ENCODE results near the gene INSC. TPM values are rescaled to one million over a fixed set of nuclear protein-coding genes. Genes with fewer than 3 reads are reported as not detected.
A peak's percentile ranks its signal among the peaks of the same experiment; 100 is the strongest.

Gene INSC
- total RNA-seq, 1 experiment from 2014 or later, result not detected

DNA sequence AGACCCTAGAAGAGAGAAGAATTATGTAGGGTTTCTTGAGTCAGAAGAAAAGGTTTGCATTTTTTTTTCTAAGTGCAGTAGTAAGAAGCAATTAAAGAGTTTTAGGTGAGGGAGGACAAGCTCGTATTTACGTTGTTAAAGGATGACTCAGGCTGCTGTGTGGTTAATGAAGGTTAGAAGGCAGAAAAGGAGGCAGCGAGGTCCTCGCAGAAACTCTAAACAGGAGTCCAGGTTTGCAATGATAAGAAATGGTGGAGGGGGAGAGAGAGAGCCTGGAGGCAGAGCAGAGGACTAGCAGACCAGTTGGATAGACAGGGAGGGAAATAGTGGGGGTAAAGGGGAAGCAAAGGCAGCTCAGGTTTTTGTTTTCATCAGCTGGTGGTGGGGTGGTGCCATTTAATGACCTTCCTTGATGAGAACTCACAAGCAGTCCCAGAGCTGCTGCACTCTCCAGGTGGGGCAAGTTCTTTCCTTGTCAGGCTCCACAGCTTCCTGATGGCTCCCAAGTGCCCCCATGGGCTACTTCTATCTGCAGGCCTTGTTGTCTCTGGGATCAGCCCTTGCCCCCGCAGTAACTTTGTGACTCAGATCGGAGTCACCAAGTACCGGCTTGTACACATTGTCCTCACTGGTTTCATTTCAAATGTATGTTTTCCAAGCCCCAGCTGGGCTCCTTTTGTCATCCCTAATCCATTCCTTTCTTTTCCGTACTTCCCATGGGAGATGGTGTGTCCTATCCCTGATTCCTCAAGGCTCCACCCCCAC lies 8.3 kb upstream of the INSC start:
- CTCF ChIA-PET, result interaction anchor here (0.9 kb wide), 2 partner anchors 10 to 89 kb away, joined by 3 read pairs; no protein-coding TSS in a partner anchor
- no TSS peak for BruUV-seq (replicated peaks)
- intact Hi-C loops (cut with micrococcal nuclease; ENCODE audit: unreplicated experiment), result no loop called here
- peaks cover 18% of the 10 kb centered on the region for H3K4me1 Mint-ChIP-seq (ENCODE audit: low read depth, unreplicated experiment)
- DNase-seq, result peak; percentile 19
- H3K4me3 Mint-ChIP-seq (ENCODE audit: low read depth, unreplicated experiment), result no peak overlapping the region
- H3K9me3 Mint-ChIP-seq (ENCODE audit: low read depth, unreplicated experiment), result no peaks in the 10 kb centered on the region
- H3K36me3 Mint-ChIP-seq (ENCODE audit: insufficient read depth, unreplicated experiment), result no peaks in the 10 kb centered on the region
- TF ChIP-seq, protein P1, sequence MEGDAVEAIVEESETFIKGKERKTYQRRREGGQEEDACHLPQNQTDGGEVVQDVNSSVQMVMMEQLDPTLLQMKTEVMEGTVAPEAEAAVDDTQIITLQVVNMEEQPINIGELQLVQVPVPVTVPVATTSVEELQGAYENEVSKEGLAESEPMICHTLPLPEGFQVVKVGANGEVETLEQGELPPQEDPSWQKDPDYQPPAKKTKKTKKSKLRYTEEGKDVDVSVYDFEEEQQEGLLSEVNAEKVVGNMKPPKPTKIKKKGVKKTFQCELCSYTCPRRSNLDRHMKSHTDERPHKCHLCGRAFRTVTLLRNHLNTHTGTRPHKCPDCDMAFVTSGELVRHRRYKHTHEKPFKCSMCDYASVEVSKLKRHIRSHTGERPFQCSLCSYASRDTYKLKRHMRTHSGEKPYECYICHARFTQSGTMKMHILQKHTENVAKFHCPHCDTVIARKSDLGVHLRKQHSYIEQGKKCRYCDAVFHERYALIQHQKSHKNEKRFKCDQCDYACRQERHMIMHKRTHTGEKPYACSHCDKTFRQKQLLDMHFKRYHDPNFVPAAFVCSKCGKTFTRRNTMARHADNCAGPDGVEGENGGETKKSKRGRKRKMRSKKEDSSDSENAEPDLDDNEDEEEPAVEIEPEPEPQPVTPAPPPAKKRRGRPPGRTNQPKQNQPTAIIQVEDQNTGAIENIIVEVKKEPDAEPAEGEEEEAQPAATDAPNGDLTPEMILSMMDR (IDR thresholded peaks at IDR 0.05; ENCODE audit: unreplicated experiment), result no peak
- no peak overlapping the region for H3K27ac Mint-ChIP-seq (ENCODE audit: unreplicated experiment)
- H3K27me3 Mint-ChIP-seq (ENCODE audit: unreplicated experiment), result no peaks in the 10 kb centered on the region

DNA sequence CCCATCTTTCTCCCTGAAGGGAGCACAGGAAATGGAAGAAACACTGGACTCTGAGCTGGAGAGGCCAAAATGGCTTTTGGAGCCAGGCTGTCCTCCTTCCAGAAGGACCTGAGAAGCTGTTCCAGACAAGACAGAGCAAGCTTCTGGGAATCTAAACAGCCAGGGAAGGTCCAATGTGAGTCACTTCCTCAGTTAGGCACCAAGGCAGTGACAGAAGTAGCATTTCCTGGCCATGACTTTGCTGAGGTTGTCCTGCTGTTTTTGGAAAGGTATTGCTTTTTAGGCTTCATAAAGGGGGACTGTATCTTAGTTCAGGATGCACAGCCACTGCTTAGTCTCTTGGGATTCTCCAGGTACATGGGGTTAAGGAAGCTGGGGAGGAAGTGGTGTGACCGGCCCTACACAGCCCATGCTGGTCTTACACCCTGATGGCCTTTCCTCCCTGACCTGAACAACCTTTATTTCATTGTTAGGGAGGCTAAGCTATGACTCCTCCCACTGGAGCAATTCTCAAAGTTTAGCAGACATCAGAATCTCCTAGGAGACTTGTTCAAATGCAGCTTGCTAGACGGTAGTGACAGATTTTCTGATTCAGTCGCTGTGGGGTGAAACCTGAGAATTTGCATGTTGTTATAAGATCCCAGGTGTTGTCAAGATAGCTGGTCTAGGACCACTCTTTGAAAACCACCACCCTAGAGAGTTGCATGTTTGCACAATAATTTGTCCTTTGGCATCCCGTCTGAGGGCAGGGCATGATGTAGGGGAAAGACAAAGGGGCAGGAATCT lies 6.8 kb upstream of the INSC start:
- no TSS peak for BruUV-seq (replicated peaks)

DNA sequence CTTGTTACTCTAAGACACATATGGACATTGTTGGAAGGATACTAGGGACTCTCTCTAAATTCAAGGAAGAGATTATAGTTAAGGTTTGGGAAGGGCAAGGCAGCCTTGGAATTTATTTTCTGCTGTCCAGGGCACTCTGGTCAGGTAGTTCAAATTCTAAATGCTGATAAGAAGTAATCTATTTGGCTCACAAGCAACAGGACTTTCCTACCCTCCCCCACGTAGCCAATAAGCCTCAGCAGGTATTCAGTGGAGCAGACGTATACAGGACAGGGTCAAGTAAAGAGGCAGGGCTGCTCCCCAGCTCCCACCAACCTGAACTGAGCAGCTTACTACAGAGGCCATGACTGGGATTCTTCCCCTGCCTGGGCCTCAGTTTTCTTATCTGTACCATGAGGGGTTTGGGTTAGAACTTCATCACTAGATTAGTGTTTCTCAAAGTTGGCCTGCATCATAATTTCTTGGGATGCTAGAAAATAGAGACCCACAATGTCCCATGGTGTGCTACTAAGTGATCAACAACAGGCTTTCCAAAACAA lies 6.1 kb upstream of the INSC start:
- H3K9me3 Mint-ChIP-seq (ENCODE audit: low read depth, unreplicated experiment), result no peaks in the 10 kb centered on the region
- H3K36me3 Mint-ChIP-seq (ENCODE audit: insufficient read depth, unreplicated experiment), result no peaks in the 10 kb centered on the region
- no peak for DNase-seq
- intact Hi-C loops (cut with micrococcal nuclease; ENCODE audit: unreplicated experiment), result no loop called here
- TF ChIP-seq, protein P1 (IDR thresholded peaks at IDR 0.05; ENCODE audit: unreplicated experiment), result no peak
- H3K4me1 Mint-ChIP-seq (ENCODE audit: low read depth, unreplicated experiment), result peaks cover 18% of the 10 kb centered on the region
- CTCF ChIA-PET, result no interaction called here
- H3K27ac Mint-ChIP-seq (ENCODE audit: unreplicated experiment), result no peak overlapping the region
- peaks cover 13% of the 10 kb centered on the region for H3K27me3 Mint-ChIP-seq (ENCODE audit: unreplicated experiment)
- no peak overlapping the region for H3K4me3 Mint-ChIP-seq (ENCODE audit: low read depth, unreplicated experiment)
- BruUV-seq (replicated peaks), result no TSS peak

More for the DNA sequence above, 6.8 kb upstream of the INSC start:
- Mint-ChIP-seq H3K9me3 (ENCODE audit: low read depth, unreplicated experiment) (no peaks in the 10 kb centered on the region), H3K27me3 (ENCODE audit: unreplicated experiment) (peaks cover 6% of the 10 kb centered on the region), H3K4me3 (ENCODE audit: low read depth, unreplicated experiment) (no peak overlapping the region), H3K27ac (ENCODE audit: unreplicated experiment) (no peak overlapping the region), H3K36me3 (ENCODE audit: insufficient read depth, unreplicated experiment) (no peaks in the 10 kb centered on the region), H3K4me1 (ENCODE audit: low read depth, unreplicated experiment) (peaks cover 18% of the 10 kb centered on the region)
- intact Hi-C loops (cut with micrococcal nuclease; ENCODE audit: unreplicated experiment), result no loop called here
- TF ChIP-seq, protein P1 (IDR thresholded peaks at IDR 0.05; ENCODE audit: unreplicated experiment), result no peak
- CTCF ChIA-PET, result no interaction called here
- DNase-seq, result no peak

DNA sequence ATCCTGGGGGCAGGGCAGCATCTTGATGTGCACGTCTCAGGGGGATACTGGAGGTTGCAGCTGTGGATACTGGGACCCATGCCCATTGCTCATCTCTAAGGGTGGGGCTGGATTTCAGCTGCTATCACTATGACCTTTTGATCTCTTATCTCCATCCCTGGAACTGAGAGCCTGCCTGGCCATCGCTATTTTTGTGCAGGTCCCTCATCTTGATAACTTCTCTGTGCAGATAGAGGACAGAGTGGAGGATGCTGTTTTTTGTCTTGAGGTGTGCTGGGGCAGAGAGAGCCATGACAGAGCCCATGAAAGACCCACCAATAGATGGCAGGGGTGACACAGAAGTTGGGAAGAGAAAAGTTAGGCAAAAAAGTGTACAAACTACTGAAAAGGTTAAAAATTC lies 5.1 kb upstream of the INSC start:
- no peaks in the 10 kb centered on the region for H3K36me3 Mint-ChIP-seq (ENCODE audit: insufficient read depth, unreplicated experiment)
- BruUV-seq (replicated peaks), result no TSS peak
- intact Hi-C loops (cut with micrococcal nuclease; ENCODE audit: unreplicated experiment), result no loop called here
- peaks cover 18% of the 10 kb centered on the region for H3K4me1 Mint-ChIP-seq (ENCODE audit: low read depth, unreplicated experiment)
- H3K9me3 Mint-ChIP-seq (ENCODE audit: low read depth, unreplicated experiment), result no peaks in the 10 kb centered on the region
- no peak for DNase-seq
- CTCF ChIA-PET, result interaction anchor here (0.9 kb wide), 1 partner anchor 14 kb away, joined by 3 read pairs; no protein-coding TSS in a partner anchor
- H3K27ac Mint-ChIP-seq (ENCODE audit: unreplicated experiment), result no peak overlapping the region
- TF ChIP-seq, protein P1 (IDR thresholded peaks at IDR 0.05; ENCODE audit: unreplicated experiment), result no peak
- peaks cover 23% of the 10 kb centered on the region for H3K27me3 Mint-ChIP-seq (ENCODE audit: unreplicated experiment)
- H3K4me3 Mint-ChIP-seq (ENCODE audit: low read depth, unreplicated experiment), result no peak overlapping the region
